Suppressor macrophage (primary cell): ENCODE measurements around the gene FAM76A.
"Not testable (repeated sequence)": the region's sequence is repeated elsewhere in the genome, so short reads cannot be mapped to it uniquely, and the experiment has no call there.

ENCODE experiments used
- DNase-seq, 4 experiments: peaks; one replicate each; pipeline ENCODE4 v3.0.0-alpha.2; 2020 to 2022
- total RNA-seq, 17 experiments: gene quantifications; one replicate each; lab custom pipeline; 2026; ENCODE audit warnings: mixed read lengths in 6 of 17, inconsistent platforms in 3 of 17; lab: John Stamatoyannopoulos, UW

FAM76A gene
- 6.7 to 31.7 (median 22.2) reads per million in 17 experiments for total RNA-seq

DNA sequence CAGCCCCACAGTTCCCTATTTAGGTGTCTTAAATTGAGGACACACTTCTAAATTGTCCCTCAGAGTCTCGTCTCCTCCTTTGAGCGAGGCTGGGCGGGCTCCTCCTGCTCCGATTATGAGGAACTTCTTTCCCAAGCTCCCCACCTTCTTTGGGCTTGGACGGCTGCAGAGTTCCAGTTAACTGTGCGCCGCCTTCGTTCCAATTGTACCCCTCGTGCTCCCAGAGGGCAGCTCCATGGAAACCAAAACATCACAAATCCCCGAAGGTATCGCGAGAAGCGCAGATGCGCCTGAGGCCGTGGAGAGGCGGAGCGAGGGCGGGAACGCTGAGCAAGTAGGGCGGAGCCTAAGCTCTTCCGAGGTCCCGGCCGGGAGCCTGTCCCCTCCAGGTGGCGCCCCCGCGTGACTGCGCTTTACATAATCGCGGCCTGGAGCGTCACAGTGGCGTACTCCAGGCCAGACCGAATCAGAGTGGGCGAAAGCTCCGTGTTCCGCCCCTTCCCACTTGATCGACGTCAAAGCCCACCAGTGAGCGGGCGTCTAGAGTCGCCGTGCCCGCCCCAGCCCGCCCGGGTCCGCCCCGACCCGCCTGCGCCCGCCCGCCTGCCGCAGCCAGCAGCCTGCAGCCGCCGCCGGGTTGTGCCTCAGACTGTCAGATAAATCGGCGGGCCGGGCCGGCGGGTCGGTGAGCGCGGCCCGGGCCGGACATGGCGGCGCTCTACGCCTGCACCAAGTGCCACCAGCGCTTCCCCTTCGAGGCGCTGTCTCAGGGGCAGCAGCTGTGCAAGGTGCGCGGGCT lies at the start of gene FAM76A:
Gene FAM76A, plus strand, starts transcription at position 588 of the 799 bp plus-strand sequence. Its CDS starts 120 bp downstream, at position 708.
- peak; percentile 100 for DNase-seq

GRCh38 chr1:27676410-27676809 lies 49.4 kb upstream of the FAM76A start:
- DNase-seq = no peak

- DNase-seq = no peak
These were observed 47.0 kb upstream of the FAM76A start for GRCh38 chr1:27678747-27679146.

DNA sequence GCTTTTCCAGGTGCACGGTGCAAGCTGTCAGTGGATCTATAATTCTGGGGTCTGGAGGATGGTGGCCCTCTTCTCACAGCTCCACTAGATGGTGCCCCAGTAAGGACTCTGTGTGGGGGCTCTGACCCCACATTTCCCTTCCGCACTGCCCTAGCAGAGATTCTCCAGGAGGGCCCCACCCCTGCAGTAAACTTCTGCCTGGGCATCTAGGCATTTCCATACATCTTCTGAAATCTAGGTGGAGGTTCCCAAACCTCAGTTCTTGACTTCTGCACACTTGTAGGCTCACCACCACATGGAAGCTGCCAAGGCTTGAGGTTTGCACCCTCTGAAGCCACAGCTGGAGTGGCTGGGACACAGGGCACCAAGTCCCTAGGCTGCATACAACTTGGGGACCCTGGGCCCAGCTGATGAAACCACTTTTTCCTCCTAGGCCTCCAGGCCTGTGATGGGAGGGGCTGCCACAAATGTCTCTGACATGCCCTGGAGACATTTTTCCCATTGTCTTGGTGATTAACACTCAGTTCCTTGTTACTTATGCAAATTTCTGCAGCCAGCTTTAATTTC lies 45.5 kb upstream of the FAM76A start:
- DNase-seq = not testable (repeated sequence)

GRCh38 chr1:27681580-27681979 lies 44.2 kb upstream of the FAM76A start:
- DNase-seq = not testable (repeated sequence)

DNA sequence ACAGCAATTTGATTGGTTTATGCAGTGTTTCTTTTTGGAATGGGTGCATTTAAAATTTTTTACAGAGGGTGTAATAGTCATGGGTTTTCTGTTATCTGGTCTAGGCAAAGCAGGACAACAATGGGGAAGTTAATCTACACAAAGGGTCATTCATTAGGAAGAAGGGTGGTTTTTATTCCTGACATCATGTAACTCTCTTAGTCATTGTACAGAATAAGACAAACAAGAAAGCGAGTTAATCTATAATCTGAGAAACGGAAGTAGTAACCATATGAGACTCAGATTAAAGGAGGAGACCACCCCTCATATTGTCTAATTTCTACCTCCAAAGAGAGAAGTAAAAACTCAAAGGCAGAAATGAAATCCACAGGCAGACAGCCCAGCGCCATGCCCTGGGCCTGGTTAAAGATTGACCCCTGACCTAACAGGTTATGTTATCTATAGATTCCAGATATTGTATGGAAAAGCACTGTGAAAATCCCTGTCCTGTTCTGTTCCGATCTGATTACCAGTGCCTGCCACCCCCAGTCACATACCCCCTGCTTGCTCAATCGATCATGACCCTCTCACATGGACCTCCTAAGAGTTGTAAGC lies 43.3 kb upstream of the FAM76A start:
- peak in 2 of 4 experiments; percentile 24 to 35 for DNase-seq

DNA sequence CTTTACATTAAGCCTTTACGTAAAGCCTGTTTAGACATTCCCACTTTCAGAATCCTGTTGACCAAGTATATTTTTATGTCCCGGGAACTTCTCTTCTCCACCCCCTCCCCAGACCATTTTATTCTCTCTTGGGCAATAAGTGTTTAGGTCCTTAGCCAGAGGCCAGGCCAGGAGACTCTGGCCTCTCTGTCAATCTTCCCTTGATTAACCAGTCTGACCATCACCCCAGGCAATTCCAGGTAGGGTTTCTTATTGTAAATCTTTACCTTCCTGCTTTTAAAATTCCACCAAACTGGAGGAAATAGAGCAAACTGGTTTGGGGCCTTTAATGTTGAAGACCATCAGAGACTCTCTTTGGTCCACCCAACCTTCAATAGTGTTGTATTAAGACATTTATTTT lies 41.6 kb upstream of the FAM76A start:
- DNase-seq = no peak

GRCh38 chr1:27686223-27686990 lies 39.4 kb upstream of the FAM76A start:
- no peak for DNase-seq

DNA sequence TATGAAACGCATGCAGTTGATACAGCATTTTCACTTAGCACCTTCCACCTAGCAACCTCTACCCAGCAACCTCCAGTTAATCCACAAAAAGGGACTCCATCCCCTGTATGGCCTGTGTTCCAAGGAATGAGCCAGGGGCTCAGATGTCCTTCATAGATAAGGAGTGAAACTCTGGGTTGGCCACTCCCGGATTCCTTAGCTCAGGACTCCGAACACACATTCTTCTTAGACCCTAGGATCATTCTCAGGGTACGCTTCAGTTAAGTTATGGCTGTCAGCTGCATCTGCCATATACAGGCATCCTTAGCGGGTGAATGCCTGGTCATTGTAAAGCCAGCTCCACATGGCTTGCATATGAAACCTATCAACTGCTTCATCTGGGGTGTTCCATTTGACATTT lies 37.9 kb upstream of the FAM76A start:
- no peak for DNase-seq

DNA sequence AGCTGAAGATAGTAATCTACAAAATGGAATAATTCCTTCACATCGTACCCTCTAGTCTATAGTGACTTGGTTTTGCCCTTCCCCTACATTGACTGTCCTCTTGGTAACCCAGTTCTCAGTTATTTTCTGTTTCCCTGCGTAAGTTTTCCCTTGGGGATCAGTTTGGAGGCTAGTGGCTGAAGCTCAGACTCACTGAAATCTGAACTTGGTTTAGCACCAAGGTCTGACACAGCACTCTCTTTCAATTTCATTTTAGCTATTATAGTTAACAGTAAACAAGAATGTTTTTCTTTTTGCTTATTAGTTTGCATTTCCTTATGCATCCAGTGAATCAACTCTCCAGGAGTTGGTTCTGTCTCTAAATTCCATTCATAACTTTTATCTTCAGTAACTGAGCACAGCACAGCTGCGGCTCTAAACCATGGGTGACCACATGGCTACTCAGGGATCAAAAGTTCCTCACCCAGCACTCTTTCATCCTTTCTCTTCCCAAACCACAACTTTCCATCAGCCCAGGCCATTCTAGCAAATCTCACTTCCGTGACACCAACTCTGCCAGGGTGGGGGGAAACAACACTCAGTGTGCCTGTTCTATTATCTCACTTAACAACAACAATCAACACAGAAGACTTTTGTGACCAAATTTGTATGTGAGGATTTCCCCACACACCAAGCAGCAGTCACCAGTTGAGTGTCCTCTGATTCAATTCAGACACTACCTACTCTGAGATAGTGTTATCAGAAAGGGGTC lies 36.2 kb upstream of the FAM76A start:
- DNase-seq = no peak

GRCh38 chr1:27690183-27690582 lies 35.6 kb upstream of the FAM76A start:
- peak in 3 of 4 experiments; percentile 8 to 20 (median 19) for DNase-seq

- not testable (repeated sequence) for DNase-seq
These were observed 28.9 kb upstream of the FAM76A start for GRCh38 chr1:27696835-27697234.

DNA sequence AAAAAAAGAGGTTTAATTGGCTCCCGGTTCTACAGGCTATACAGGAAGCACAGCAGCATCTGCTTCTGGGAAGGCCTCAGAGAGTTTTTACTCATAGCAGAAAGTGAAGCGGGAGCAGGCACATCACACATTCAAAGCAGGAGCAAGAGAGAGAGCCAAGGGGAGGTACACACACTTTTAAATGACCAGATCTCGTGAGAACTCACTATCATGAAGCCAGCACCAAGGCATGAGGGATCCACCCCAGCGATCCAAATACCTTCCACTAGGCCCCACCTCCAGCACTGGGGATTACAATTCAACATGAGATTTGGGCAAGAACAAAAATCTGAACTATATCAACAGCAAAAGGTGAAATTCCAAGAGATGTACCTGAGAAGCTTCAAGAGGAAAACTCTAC lies 20.8 kb upstream of the FAM76A start:
- no peak for DNase-seq

DNA sequence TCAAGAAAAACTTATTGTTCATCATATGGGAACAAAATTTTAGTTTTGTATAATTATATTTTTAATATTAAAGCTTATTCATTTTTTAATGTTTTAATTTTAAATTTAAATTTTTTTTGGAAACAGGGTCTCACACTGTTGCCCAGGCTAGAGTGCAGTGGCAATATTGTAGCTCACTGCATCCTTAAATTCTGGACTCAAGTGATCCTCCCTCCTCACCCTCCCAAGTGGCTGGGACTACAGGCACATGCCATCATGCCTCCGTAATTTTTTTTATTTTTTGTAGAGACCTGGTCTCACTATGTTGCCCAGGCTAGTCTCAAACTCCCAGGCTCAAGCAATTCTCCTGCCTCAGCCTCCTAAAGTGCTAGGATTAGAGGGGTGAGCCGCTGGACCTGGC lies 20.2 kb upstream of the FAM76A start:
- DNase-seq = no peak

GRCh38 chr1:27710574-27710973 lies 15.2 kb upstream of the FAM76A start:
- DNase-seq = no peak

GRCh38 chr1:27713139-27713725 lies 12.5 kb upstream of the FAM76A start:
- no peak for DNase-seq

- no peak for DNase-seq
These were observed 11.8 kb upstream of the FAM76A start for GRCh38 chr1:27713869-27714513.

GRCh38 chr1:27716262-27716895 lies 9.4 kb upstream of the FAM76A start:
- DNase-seq = no peak

DNA sequence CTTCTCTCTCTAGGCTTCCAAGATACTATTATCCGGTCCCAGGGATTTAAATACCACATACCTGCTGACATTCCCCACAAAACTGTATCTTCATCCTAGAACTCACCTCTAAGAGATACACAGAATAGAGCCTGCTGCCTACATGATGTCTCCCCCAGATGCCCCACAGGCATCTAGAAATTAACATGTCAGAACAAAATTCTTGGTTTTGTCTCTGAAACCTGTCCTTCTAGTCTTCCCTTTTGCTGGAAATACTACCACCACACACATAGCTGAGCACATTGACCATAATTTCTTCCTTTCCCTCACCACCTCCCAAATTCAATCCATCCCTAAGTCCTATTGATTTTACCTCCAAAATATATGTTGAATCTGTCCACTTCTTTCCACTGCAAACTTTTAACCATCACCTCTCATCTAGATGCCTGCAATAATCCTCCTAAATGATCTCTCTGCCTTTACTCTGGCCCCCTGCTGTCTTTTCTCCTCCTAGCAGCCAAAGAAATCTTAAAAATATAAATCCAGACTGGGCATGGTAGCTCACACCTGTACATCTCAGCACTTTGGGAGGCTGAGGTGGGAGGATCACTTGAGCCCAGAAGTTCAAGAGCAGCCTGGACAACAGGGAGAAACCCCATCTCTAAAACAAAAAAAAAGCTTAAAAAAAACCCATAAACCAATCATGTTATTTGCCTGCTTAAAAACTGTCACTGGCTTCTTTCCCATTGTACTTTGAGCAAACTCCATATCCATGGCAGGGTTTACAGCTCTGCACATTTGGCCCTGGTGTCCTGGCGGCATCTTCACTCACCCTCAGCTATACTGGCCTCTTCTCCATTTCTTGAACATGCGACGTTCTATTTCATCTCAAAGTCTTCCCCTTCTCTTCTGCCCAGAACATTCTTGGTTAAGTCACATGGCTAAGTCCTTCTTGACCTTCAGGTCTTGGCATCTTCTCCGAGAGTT lies 6.2 kb upstream of the FAM76A start:
- DNase-seq = peak in 1 of 4 experiments; percentile 4
